ENCODE results near the gene DHCR7. TPM values are rescaled to one million over a fixed set of nuclear protein-coding genes. Genes with fewer than 3 reads are reported as not detected.
A peak's percentile ranks its signal among the peaks of the same experiment; 100 is the strongest.

The DHCR7 gene
- total RNA-seq (ENCODE audit: low replicate concordance): 97.0 and 99.1 TPM in 2 replicates
- long read RNA-seq, transcript DHCR7-201 (9 exons, 2,666 nt): major isoform, 180 of 217 reads
- long read RNA-seq, partial matches to known transcripts: 24 of 217 reads
- long read RNA-seq, other reads (novel, unspliced or antisense): 10 of 217 reads

DNA sequence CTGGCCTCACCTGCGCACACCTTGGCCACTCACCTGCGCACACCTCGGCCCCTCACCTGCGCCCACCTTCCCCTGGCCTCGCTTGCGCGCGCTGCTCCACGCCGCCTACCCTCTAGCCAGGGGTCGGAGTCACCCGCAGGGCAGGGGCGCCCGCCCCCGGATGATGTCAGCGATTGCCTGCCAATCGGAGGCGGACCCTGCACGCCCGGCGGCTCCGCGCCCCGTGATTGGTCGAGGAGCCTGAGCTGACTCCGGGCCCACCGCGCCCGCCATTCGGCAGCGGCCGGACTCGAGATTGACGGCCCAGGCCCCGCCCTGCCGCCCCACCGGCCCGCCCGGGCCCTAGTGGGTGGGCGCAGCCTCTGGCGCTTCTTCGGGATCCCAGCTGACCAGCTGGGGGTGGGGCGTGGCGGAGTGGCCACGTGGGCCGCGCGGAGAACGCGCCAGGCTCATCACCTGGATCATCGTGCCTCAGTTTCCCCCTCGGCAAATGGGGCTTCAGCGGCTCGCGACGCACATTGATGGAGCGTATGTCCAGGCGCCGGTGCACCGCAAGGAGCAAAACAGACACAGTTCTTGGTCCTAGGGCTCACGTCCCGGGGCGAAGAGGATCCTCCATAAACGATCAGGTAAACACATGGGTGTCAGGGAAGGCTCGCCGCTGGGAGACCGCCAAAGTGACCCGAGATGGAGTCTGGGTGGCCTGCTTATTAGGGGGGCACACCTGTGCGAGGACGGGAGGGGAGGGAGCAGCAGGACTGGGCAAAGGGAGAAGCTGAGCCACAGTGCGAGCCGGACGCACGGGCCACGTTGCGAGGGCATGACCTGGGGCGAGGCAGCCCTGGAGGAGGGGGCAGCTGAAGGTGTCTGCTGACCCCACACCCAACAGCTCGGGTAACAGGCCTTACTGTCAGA is at the start of gene DHCR7:
DHCR7 (minus strand) TSS at position 137 of the 915 bp plus-strand sequence. CDS start 3,441 bp downstream, outside the sequence.
- H3K36me3 Mint-ChIP-seq: peaks cover 23% of the 10 kb centered on the region
- H3K27ac Mint-ChIP-seq: peak within 1 kb of the TSS; percentile 80
- peaks cover 38% of the 10 kb centered on the region for H3K4me1 Mint-ChIP-seq (ENCODE audit: unreplicated experiment)
- no peaks in the 10 kb centered on the region for H3K9me3 Mint-ChIP-seq
- TF ChIP-seq CTCF (conservative IDR thresholded peaks at IDR 0.05): peak; percentile 17
- DNase-seq (ENCODE audit: extremely low spot score, unreplicated experiment): peak; percentile 99
- no peaks in the 10 kb centered on the region for H3K27me3 Mint-ChIP-seq
- H3K4me3 Mint-ChIP-seq: peak within 1 kb of the TSS; percentile 97

- H3K27me3 Mint-ChIP-seq: no peaks in the 10 kb centered on the region
- H3K4me3 Mint-ChIP-seq: no peak overlapping the region
- peaks cover 34% of the 10 kb centered on the region for H3K36me3 Mint-ChIP-seq
Measured at GRCh38 chr11:71496421-71496820, 48.2 kb upstream of the DHCR7 start.

GRCh38 chr11:71495286-71496230 is 47.4 kb upstream of the DHCR7 start:
- Mint-ChIP-seq H3K27me3 (no peaks in the 10 kb centered on the region), H3K9me3 (no peaks in the 10 kb centered on the region), H3K4me1 (ENCODE audit: unreplicated experiment) (no peaks in the 10 kb centered on the region), H3K36me3 (peaks cover 34% of the 10 kb centered on the region), H3K4me3 (no peak overlapping the region), H3K27ac (no peak overlapping the region)
- TF ChIP-seq CTCF (conservative IDR thresholded peaks at IDR 0.05): no peak
- DNase-seq (ENCODE audit: extremely low spot score, unreplicated experiment): peak; percentile 44

More at GRCh38 chr11:71496421-71496820, 48.2 kb upstream of the DHCR7 start:
- DNase-seq (ENCODE audit: extremely low spot score, unreplicated experiment): peak; percentile 60
- no peaks in the 10 kb centered on the region for H3K4me1 Mint-ChIP-seq (ENCODE audit: unreplicated experiment)
- TF ChIP-seq CTCF (conservative IDR thresholded peaks at IDR 0.05): no peak
- no peaks in the 10 kb centered on the region for H3K9me3 Mint-ChIP-seq
- no peak overlapping the region for H3K27ac Mint-ChIP-seq

DNA sequence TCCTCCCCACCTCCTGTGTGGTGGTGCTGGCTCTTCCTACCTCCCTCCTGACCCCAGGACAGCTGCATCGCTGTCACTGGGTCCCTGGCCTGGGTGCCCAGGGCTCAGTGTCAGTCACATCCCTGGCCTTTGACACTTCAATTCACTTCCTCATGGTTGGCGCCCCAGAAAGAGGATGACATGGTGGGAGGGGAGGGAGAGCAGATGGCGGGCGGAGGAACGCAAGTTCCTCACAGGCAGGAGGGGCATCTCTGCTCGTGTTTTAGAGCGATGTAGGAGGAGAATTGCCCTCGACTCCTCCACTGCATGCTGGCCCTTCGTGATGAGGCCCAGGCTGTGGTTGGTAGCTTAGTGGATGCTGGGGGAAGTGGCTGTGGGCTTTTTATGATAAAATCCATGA is 43.7 kb upstream of the DHCR7 start:
- H3K27me3 Mint-ChIP-seq: no peaks in the 10 kb centered on the region
- H3K36me3 Mint-ChIP-seq: peaks cover 34% of the 10 kb centered on the region
- peaks cover 22% of the 10 kb centered on the region for H3K4me1 Mint-ChIP-seq (ENCODE audit: unreplicated experiment)
- no peaks in the 10 kb centered on the region for H3K9me3 Mint-ChIP-seq
- H3K27ac Mint-ChIP-seq: no peak overlapping the region
- TF ChIP-seq CTCF (conservative IDR thresholded peaks at IDR 0.05): no peak
- no peak overlapping the region for H3K4me3 Mint-ChIP-seq
- no peak for DNase-seq (ENCODE audit: extremely low spot score, unreplicated experiment)

DNA sequence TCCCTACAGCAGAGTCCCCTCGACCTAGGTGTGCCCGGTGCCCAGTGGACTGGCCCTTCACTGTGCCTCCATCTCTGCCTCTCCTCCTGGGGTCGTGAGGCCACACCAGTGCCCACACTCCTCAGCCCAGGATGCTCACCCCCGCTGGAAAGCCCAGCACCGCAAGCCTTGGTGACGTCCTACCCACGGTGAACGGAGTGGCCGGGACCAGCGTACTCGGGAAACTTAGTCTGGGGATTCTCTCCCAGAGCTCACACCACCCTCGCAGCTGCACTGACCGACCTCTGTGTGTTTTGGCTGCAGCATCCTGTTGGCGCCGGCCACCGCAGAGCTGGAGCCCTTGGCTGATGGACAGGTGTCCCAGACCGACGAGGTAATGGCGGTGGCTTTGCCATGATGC is 43.3 kb upstream of the DHCR7 start:
- DNase-seq (ENCODE audit: extremely low spot score, unreplicated experiment): peak; percentile 54
- no peak for TF ChIP-seq CTCF (conservative IDR thresholded peaks at IDR 0.05)
- Mint-ChIP-seq H3K4me3 (no peak overlapping the region), H3K27me3 (no peaks in the 10 kb centered on the region), H3K4me1 (ENCODE audit: unreplicated experiment) (peaks cover 22% of the 10 kb centered on the region), H3K9me3 (no peaks in the 10 kb centered on the region), H3K27ac (no peak overlapping the region), H3K36me3 (peaks cover 33% of the 10 kb centered on the region)
